Midbrain (tissue), 1 donor: ENCODE measurements around the gene TP73.

Source experiments
- DNase-seq: peaks from one replicate; lab custom pipeline; 2025; lab: John Stamatoyannopoulos, UW

TP73 gene

DNA sequence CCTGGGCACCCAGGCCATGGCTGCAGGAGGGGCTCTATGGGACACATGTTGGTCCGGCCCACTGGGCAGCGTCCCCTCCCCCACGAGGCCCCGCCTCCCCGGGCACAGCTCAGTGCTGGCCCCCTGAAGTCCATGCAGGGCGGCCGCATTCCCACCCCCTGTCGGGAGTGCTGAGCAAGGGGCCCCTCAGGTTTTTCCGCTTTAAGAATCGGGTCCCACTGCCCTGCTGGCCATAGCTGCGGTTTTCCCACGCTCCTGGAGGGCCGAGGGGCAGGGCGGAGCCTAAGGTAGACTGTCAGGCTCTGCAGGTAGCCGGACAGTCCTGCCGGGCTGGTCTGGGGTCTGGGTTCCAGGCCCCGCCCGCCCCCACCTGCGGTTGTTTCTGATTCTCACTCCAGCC, 56.5 kb downstream of the TP73 start:
- DNase-seq: no peak

DNA sequence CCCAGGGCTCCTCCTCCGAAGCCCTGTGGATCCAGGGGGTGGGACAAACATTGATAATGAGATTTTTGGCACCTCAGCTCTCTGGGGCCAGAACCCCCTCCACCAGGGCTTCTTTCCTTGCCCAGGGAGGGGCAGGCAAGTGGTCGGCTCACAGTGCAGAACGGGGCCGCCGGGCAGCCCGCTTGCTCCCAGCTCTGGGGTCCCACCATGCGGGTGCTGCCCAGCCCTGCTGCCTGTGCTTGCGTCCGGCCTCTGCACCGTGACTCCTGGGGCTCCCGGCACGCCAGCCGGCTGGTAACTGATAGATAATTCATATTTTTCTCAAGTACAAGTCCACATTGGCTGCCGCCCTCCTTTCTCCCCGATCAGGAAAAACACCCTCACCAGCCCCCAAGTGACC, 57.9 kb downstream of the TP73 start:
- no peak for DNase-seq

DNA sequence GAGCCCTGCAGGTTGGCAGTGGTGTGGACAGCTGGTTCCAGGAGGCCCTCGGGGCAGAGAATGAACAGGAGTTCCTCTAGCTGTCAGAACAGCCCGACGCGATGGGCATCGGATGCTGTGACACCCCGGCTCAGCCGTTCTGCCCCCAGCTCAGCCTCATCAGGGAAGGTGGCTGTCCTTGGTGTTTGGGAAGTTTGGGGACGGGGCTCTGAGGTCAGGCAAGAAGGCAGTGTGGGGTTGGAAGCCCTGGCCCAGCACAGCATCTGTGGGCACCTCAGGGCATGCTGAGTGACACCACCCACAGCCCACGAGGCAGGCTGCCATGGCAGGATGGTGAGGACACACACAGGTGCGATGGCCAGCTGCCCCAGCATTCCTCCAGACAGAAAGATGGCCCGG, 59.1 kb downstream of the TP73 start:
- no peak for DNase-seq

DNA sequence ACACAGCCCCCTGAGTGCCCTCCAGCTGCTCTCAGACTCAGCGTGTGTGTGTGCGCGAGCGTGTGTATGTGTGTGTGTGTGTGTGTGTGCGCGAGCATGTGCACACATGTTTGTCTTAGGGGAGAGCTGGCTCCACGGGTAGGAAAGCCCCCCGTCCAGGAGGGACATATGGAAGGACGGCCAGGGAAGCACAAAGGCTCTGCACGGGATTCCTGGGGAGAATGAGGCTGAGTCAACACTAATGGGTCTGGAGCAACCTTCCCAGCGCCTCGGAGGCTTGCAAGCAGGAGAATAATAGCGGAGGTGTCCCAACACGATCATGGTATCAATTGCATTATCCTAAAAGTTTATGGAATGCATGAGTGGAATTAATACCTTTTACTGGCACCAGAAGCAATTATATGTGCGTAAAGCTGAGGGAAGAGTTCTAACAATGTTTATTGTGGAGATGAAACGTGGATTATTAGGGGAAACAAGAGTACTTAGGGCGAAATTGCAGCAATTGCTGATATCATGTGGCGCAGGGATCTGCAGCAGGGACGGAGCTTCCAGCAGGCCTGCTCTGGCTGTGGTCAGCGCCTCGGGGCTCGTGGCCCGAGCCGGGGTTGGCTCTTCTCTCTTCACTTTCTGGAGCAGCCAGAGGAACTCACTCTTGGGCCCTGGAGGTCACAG, 59.6 kb downstream of the TP73 start:
- no peak for DNase-seq

DNA sequence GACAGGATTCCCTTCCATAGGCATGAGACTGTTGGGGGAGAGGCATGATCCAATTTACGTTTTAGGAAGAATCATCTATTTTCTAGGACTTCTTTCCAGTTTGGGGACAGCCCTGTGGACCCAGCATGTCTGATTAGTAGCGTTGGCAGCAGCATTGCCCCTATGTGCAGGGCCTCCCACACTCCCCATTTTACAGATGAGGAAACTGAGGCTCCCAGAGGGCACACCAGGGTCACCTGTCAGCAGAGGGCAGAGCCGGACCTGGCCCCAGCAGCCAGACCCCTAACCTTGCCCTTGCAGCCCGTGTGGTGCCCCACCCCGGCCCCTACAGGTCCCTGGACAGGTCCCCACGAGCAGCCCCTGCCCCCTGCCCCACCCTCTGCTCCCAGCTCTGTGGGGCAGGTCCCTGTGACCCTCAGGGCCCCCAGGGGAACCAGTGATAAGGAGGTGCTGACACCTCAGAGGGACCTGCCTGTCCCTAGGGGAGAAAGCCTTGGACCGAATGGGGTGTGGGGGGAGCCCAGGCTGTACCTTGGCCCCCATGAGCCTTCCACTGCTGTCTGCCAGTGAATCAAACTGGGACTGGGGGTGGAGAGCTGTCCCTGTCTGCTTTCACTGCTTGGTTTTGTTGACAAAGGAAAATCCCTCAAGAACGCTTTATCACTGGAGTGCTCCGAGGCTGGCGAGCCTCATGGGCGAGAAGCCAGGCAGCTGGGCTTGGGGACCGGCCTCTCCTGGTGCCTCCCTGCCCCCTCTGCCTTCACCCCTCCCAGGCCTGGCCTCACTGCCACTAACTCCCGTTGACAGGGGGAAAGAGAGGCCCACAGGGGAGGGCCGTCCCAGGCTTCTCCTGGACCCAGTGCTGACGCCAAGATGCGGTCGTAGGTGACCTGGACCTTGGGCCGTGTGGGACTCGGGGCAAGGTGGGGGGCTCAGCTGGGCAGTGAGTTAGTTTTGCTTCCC, 60.5 kb downstream of the TP73 start:
- DNase-seq: peak; percentile 82

DNA sequence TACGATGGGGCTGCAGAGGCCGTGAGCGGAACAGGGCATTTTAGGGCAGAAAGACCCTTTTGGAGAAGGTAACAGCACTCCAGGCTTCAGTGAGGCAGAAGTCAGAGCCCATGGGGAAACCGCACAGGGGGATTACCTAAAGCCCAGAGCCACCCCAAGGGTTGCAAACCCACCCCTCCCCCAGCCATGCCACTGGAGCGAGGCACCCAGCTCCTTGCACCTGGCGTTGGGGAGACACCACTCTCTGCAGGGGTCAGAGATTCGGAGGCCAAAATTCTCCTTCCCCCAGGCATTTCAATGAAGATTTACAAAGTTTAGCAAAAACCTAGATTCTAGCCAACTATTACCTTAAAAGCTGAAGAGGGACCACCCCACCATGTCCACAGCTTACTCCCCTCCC, 61.5 kb downstream of the TP73 start:
- no peak for DNase-seq

DNA sequence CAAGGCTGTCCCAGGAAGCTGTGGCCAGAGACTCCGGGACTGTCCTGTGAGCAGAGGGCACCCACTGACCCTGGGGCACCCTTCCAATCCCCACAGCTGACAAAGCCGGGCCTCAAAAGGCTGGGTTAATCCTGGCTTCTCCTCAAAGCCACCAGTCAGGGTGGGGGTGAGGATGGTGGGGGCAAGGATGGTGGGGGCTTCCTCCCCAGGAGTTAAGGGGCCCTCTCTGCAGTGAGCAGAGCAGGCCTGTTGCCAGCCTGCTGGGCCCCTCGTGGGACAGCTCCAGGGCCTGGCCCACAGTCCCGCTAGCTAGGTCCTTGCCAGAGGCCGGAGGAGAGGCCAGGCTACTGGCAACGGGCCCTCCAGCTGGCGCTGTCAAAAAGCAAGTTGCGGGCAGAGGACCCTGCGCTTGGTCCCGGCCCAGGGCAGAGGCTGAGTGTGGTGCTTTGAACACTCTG, 62.0 kb downstream of the TP73 start:
- peak; percentile 95 for DNase-seq

DNA sequence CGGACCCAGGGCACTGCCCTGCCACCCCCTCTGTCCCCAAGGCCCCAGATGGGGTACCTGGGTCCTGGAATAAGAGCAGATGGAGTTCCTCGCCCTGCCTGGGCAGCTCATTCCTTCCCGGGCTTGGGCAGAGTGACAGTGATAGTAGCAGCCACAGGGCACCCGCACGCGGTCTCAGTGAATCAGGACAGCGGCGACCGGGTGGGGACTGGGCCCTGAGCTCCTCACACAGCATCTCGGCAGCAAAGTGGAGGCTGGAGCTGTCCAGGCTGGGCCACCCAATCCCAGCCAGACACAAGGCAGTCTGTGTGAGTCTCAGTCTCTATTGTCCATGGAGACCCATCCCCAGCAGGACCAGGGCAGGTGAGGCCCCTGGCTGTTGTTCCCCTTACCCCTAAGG, 62.5 kb downstream of the TP73 start:
- peak; percentile 9 for DNase-seq

DNA sequence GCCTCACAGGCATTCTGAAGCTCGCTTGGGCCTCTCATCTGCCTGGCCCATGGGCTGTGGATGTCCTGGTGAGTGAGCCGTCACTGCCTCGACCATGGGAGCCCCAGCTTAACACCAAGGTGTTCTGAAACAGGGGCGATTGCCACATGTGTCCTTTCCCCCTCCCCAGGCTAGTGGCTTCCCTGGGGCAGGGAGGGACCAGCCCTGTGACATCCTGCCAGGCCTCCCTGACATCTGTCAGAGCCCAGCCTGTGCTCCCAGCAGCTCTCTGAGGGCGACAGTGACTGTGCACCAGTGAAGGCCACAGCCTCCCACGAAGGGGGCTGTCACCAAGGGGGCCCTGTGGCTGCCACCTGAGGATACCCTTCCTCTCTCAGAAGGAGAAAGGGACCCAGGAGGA, 64.0 kb downstream of the TP73 start:
- DNase-seq: no peak

DNA sequence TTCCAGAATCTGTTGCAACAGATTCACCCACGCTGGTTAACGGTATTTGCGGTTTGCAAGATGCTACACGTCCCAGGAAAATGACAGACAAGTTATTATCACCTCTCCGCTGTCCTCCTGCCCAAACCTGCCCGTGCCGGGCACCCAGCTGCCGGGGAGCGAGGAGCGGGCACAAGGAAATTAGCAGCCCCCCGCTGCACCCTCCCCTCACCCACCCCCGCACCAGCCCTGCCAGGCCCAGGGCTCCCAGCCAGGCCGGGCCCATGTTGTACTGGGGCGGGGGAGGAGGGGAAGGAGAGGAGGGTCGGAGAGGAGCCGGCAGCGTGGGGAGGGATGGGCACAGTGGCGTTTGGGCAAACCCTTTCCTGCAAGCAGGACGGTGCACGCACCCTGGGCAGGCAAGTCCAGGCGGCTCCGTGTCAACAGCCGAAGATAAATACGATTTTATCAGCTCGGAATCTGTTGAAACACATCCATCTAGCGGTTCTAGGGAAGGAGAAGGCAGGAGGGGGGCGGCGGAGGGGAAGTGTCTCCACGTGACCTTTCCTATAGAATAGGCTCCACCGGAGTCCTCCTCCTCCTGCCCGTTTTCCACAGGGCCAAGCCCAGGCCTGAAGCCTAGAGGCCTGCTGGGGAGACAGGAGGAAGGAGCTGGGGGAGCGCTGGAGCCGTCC, 64.9 kb downstream of the TP73 start:
- no peak for DNase-seq

DNA sequence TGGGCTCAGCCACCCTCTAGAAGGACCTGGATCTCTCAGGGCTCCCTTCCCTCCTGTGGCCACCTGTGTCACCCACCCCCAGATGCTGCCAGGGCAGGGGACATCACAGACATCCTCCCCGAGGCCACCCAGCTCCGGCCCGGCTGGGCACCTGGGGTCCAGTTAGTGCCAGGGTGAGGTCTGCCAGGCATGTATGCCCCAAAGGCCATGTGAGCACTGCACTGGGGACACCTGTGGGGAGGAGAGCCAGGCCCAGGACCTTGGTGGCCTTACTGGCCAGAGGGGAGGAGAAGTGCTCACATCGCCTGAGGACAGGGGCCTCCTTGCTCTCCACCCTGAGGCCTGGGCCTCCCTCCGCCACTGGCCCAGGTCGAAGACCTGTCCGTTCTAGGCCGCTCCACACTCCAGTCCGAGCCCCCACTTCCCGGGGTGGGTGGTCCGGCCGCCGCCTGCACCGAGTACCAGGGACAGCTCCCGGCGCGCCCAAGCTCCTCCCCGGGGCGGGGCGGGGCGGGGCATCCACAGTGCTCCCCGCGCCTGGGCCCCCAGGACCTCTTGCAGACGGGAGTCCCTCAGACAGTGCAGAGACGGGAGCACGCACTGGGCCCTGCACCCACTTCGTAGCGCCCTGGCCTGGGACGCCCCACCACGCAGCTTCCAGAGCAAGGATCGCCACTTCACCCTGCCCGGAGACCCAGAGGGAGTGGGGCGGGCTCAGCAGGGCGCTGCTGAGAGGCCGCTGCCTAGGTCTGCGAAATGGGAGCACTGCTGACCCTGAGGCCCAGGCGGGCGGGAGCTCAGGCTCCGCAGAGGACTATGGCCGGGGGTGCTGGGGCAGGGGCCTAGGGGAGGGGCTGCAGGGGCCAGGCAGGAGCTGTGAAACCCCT, 65.6 kb downstream of the TP73 start:
- DNase-seq: no peak

DNA sequence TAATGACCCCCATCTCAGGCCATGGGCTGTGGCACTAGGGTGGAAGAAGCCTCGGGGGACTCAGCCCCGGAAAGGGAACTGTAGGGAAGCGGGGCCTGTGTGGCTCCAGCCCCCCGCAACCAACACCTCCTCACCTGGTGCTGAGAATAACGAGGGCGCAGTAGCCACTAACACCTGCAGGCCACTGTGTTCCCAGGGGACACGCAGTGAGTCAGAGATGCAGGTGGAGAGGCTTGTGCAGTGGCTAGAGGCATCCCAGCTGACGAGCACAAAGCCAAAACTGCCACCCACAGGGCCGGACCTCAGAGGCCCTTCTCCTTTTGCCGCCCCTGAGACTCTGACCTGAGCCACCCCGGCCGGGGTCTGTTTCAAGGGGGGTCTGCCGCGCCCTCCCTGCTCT, 66.4 kb downstream of the TP73 start:
- DNase-seq: no peak

DNA sequence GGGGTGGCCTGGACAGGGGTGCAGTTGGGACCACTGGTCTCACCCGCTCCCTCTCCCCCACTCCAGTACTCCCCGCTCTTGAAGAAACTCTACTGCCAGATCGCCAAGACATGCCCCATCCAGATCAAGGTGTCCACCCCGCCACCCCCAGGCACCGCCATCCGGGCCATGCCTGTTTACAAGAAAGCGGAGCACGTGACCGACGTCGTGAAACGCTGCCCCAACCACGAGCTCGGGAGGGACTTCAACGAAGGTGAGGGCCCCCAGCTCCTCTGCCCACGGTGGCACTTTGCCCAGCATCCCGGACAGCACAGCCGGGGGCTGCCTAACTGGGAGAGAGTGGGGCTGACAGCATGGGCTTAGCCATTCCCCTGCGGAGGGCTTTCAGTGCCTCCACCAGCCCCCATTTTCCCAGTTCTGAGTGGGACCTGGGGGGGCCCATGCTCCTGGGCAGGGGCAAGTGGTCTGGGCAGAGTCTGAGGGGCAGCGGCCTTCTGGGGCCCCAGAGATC, 69.7 kb downstream of the TP73 start:
- DNase-seq: no peak

DNA sequence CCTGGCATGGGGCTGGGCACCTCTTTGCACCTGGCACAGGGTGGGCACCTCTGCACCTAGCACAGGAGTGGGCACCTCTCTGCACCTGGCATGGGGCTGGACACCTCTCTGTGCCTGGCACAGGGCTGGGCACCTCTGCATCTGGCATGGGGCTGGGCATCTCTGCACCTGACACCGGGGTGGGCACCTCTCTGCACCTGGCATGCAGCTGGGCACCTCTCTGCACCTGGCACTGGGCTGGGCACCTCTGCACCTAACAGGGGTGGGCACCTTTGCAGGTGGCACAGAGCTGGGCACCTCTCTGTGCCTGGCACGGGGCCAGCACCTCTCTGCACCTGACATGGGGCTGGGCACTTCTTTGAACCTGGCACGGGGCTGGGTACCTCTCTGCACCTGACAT, 70.5 kb downstream of the TP73 start:
- DNase-seq: no peak

DNA sequence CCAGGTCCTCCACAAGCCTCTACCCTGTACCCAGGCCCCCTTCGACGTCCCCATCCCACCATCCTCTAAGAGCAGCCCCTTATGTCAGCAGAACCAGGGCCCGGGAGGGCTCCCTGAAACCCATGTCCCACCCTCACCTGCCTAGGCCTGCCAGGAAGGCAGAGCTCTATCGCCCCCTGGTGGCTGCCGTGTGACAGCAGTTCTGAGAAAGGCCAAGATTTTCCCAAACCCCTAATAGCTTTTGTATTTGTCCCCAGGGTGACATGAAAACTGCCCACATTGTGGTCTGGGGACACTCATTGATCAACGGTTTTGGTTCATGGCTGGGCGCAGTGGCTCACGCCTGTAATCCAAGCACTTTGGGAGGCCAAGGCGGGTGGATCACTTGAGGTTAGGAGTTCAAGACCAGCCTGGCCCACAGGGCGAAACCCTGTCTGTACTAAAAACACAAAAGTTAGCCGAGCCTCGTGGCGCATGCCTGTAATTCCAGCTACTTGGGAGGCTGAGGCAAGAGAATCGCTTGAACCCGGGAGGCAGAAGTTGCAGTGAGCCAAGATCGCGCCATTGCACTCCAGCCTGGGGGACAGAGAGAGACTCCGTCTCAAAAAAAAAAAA, 72.2 kb downstream of the TP73 start:
- peak; percentile 73 for DNase-seq

DNA sequence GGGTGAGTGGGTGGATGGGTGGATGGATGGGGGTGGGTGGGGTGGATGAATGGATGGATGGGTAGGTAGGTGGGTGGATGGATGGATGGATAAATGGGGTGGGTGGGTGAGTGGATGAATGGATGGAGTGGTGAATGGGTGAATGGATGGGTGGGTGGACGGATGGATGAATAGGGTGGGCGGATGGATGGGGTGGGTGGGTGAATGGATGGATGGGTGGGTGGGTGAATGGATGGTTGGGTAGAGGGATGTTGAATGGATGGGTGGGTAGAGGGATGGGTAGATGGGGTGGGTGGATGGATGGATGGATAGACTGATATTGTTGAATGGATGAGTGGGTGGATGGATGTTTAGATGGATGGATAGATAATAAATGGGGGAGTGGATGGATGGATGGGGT, 73.0 kb downstream of the TP73 start:
- no peak for DNase-seq

DNA sequence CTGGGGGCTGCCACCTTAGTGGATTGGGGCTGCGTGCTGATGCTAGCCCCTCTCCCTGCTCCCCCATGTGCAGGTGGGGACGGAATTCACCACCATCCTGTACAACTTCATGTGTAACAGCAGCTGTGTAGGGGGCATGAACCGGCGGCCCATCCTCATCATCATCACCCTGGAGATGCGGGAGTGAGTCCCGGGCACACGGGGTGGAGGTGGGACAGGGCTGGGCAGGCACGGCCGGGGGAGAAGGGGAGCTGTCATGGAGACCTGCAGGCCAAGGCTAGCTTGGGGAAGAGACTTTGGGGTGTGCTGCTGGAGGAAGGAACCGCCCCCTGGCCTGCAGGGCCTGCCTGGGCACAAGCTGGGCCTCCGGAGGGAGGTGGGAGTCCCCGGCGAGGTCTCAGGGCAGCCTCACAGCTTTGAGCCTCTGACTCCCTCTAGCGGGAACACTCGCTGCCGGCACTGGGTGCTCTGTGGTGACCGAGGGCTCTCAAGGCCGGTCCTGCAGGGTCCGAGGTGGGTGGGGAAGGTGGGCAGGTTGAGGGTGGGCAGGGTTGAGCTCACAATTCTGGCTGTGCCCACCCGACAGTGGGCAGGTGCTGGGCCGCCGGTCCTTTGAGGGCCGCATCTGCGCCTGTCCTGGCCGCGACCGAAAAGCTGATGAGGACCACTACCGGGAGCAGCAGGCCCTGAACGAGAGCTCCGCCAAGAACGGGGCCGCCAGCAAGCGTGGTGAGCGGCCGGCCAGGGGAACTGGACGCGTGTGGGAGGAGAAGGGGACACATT, 74.9 kb downstream of the TP73 start:
- DNase-seq: peak; percentile 59

DNA sequence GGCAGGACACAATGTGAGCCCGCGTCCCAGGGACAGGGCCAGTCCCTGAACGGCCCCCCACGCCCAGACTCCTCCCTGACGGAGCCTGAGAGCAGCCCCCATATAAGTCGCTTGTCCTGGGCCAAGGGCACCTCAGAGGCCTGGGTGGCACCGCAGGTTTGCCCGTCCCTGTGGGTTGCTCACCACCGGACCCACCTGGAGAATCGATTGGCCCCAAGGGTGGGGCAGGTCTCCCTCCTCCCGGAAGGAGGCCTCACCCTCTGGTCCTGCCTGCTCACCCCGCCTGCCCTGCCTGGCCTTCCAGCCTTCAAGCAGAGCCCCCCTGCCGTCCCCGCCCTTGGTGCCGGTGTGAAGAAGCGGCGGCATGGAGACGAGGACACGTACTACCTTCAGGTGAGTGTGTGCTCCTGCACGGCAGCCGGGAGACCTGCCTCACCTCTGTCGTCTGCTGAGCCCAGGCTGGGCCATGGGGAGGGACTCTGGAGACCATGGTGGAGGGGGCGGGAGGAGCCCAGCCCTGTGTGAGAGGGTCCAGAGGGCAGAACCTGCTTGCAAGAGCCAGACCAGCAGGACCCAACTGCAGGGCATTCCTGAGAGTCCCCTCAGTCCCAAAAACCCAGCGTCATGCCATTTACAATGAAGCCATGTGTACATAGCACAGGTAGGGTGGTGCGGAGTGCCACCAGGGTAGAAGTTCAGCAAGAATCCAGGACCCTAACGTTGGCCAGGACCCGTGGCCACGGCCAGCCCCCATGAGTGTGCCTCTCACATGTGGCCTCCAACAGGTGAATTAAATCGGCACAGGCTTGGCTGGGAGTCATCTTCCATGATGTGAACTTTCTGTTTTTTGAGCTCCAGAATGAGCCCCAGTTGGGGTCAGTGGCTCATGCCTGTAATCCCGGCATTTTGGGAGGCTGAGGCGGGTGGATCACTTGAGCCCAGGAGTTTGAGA, 75.8 kb downstream of the TP73 start:
- DNase-seq: no peak
